GM12864 (cell line): Measurements from ENCODE around the gene EPHB3.

Experiments
- DNase-seq: peaks from one replicate; pipeline ENCODE4 v3.0.0-alpha.2; 2011; ENCODE audit warnings: low read depth
- H3K4me3 ChIP-seq: 2 replicates; pipeline ENCODE4 v1.5.1; 2011; ENCODE audit warnings: mild to moderate bottlenecking, low read depth, low read length, control low read depth
- CTCF ChIP-seq: IDR thresholded peaks from 2 replicates; pipeline ENCODE4 v1.5.1; 2011; ENCODE audit warnings: low read depth, mild to moderate bottlenecking, moderate library complexity, low read length, control low read depth, inconsistent platforms; ENCODE audit errors: missing control alignments

Gene EPHB3

GRCh38 chr3:184594371-184595001 is 32.9 kb downstream of the EPHB3 start:
- no peak for DNase-seq
- H3K4me3 ChIP-seq = no peak overlapping the region
- TF ChIP-seq CTCF = no peak

GRCh38 chr3:184595726-184596125 is 34.1 kb downstream of the EPHB3 start:
- no peak for TF ChIP-seq CTCF
- H3K4me3 ChIP-seq = no peak overlapping the region
- no peak for DNase-seq

- no peak for TF ChIP-seq CTCF
- DNase-seq = no peak
- no peak overlapping the region for H3K4me3 ChIP-seq
These were observed 34.6 kb downstream of the EPHB3 start for GRCh38 chr3:184596233-184596632.

GRCh38 chr3:184596886-184597575 is 35.4 kb downstream of the EPHB3 start:
- H3K4me3 ChIP-seq = no peak overlapping the region
- TF ChIP-seq CTCF = no peak
- no peak for DNase-seq

GRCh38 chr3:184597829-184598573 is 36.4 kb downstream of the EPHB3 start:
- no peak overlapping the region for H3K4me3 ChIP-seq
- no peak for DNase-seq
- no peak for TF ChIP-seq CTCF

- TF ChIP-seq CTCF = no peak
- no peak for DNase-seq
- H3K4me3 ChIP-seq = no peak overlapping the region
These were observed 37.0 kb downstream of the EPHB3 start for GRCh38 chr3:184598574-184598927.
